Activated CD8-positive, alpha-beta memory T cell treated with anti-CD3 and anti-CD28 coated beads for 24 hours (primary cell): ENCODE results near the gene MCUR1.
A peak's percentile ranks its signal among the peaks of the same experiment; 100 is the strongest.
"Not testable (repeated sequence)": the region's sequence is repeated elsewhere in the genome, so short reads cannot be mapped to it uniquely, and the experiment has no call there.

Experiments used
- DNase-seq: peaks from one replicate; pipeline ENCODE4 v3.0.0-alpha.2; 2020

The MCUR1 gene, protein sequence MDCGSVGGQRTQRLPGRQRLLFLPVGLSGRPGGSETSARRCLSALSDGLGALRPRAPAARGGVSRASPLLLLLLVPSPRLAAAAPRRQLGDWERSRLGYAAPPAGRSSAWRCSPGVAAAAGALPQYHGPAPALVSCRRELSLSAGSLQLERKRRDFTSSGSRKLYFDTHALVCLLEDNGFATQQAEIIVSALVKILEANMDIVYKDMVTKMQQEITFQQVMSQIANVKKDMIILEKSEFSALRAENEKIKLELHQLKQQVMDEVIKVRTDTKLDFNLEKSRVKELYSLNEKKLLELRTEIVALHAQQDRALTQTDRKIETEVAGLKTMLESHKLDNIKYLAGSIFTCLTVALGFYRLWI

DNA sequence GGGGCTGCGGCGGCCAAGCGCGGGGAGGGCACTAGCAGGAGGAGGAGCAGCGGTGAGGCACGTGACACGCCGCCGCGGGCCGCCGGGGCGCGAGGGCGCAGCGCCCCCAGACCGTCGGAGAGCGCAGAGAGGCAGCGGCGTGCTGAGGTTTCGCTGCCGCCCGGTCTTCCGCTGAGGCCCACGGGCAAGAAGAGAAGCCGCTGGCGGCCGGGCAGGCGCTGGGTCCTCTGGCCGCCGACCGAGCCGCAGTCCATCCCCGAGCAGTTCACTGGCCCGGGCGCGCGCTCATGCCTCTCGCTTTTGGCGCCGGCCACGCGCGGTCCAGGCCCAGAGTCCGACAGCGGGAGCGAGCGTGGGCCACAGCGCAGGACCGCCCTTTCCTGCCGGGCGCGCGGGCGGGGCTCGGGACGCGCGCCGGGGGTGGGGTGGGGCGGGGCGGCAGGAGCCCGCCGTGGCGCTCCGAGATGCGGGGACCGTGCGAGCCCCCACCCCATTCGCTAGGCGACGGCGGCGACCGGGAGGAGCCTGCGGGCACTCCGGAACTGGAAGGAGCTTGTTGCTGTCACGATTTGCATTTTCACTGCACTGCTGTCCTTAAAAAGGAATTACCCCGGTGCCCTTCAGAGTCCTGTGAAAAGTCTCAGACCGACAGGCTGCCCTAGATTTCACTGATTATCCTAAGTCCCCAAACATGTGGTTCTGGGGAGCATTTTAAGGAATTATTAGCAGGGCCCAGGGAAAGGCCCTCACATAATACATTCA, at the start of gene MCUR1:
Gene MCUR1, minus strand, starts transcription at position 382 of the 762 bp plus-strand sequence. Its CDS starts 128 bp downstream, at position 254.
- DNase-seq = peak; percentile 91

DNA sequence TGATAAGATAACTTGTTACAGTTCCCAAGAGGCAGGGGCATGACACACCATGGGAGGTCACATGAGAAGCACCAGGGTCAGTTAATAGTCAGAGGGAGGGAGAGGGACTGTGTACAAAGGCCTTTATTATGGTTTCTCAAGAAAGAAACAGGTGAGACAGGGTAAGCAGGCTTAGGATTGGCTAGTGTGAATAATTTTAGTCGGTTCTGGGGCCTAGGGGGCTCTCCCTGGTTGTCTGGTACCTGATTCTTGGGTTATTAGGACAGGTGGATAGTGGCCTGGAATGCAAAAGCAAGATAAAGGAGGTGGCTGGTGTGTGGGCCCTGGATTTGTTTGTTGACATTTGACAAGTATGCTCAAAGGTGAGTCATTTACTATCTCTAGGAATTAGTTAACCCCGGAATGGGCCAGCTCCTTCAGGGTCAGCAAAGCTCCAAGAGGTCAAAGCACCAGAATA, 49.4 kb upstream of the MCUR1 start:
- DNase-seq = no peak

DNA sequence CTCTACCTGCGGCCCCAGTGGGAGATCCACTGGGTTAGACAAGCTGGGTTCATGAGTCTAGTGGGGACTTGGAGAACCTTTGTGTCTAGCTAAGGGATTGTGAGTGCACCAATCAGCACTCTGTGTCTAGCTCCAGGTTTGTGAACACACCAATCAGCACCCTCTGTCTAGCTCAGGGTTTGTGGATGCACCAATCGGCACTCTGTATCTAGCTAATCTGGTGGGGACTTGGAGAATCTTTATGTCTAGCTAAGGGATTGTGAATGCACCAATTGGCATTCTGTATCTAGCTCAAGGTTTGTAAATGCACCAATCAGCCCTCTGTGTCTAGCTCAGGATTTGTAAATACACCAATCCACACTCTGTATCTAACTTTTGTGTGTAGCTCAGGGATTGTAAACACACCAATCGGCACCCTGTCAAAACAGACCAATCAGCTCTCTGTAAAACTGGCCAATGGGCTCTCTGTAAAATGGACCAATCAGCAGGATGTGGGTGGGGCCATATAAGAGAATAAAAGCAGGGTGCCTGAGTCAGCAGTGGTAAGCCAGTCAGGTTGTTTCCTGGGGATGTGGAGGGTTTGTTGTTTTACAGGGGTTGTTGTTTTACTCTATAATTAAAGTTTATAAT, 46.3 kb upstream of the MCUR1 start:
- not testable (repeated sequence) for DNase-seq

DNA sequence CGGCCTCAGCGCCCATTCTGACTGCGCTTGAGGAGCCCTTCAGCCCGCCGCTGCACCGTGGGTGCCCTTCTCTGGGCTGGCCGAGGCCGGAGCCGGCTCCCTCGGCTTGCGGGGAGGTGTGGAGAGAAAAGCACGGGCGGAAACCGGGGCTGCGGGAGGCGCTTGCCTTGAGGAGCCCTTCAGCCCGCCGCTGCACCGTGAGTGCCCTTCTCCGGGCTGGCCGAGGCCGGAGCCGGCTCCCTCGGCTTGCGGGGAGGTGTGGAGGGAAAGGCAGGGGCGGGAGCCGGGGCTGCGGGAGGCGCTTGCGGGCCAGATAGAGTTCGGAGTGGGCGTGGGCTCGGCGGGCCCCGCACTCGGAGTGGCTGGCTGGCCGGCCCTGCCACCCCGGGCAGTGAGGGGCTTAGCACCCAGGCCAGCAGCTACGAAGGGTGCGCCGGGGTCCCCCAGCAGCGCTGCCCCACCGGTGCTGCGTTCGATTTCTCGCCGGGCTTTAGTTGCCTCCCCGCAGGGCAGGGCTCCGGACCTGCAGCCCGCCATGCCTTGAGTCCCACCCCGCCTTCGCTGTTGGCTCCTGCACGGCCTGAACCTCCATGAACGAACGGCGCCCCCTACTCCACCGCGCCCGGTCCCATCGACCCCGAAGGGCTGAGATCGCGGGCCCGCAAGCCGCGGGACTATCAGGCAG, 45.7 kb upstream of the MCUR1 start:
- DNase-seq = no peak

DNA sequence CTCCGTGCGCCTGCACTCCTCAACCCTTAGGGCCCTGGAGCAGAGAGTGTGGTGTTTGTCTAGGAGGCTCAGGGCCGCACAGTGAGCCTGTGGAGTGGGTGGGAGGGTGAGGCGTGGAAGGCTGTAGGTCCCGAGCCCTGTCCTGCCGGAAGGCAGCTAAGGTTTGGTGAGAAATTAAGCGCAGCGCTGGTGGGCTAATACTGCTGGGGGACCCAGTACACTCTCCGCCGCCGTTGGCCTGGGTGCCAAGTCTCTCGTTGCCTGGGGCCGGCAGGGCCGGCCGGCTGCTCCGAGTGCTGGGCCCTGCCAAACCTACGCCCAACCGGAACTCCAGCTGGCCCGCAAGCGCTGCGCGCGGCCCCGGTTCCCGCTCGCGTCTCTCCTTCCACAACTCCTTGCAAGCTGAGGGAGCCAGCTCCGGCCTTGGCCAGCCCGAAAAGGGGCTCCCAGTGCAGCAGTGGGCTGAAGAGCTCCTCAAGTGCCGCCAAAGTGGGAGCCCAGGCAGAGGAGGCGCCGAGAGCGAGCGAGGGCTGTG, 40.4 kb upstream of the MCUR1 start:
- peak; percentile 43 for DNase-seq

DNA sequence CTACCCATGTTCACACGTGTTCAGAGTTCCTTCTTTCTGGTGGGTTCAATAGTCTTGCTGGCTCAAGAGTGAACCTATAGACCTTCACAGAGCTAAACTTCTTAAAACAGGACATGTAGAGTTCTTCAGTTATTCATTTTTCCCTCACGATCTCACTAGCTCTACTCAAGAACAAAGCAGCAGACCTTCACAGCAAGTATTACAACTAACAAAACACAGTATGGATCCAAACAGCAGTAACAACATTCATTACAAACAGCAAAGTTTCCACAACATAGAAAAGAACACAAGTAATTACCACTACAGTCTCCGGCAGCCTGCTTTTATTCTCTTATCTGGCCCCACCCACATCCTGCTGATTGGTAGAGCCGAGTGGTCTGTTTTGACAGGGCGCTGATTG, 39.5 kb upstream of the MCUR1 start:
- no peak for DNase-seq

DNA sequence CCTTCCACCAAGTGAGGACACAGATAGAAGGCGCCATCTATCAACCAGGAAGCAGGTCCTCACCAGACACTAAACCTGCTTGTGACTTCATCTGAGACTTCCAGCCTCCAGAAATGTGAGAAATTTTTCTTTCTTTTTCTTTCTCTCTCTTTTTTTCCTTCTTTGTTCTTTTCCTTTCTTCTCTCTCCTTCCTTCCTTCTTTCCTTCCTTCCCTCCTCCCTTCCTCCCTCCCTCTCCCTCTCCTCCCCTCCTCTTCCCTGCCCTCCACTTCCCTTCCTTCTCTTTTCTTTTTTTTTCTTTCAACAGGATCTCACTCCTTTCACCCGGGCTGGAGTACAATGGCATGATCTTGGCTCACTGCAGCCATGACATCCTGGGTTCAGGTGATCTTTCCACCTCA, 37.4 kb upstream of the MCUR1 start:
- no peak for DNase-seq

DNA sequence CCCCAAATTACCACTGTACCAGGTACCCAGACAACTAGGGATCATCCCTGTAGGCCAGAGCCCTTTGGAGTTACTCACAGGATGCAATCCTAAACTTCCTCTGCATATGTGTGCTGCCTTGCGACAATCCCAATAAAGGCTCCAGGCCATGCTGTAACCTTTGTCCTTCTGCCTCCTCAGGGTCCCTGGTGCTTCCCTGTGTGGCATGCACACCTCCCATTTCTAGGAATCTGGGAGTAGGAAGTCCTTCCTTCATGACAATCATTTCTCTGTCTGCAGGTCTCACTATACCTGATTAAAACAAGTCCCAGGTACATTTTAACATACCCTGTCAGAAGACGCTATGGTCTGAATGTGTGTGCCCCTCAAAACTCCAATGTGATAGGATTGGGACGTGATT, 37.0 kb upstream of the MCUR1 start:
- DNase-seq = peak; percentile 9

DNA sequence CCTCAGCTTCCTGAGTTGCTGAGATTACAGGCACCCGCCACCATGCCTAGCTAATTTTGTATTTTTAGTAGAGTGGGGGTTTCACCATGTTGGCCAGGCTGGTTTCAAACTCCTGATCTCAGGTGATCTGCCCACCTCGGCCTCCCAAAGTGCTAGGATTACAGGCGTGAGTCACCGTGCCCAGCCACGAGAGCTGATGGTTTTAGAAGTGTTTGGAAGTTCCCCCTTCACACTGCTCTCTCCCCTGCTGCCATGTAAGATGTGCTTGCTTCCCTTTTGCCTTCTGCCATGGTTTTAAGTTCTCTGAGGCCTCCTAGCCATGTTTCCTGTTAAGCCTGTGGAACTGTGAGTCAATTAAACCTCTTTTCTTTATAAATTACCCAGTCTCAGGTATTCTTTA, 36.3 kb upstream of the MCUR1 start:
- DNase-seq = peak; percentile 33

DNA sequence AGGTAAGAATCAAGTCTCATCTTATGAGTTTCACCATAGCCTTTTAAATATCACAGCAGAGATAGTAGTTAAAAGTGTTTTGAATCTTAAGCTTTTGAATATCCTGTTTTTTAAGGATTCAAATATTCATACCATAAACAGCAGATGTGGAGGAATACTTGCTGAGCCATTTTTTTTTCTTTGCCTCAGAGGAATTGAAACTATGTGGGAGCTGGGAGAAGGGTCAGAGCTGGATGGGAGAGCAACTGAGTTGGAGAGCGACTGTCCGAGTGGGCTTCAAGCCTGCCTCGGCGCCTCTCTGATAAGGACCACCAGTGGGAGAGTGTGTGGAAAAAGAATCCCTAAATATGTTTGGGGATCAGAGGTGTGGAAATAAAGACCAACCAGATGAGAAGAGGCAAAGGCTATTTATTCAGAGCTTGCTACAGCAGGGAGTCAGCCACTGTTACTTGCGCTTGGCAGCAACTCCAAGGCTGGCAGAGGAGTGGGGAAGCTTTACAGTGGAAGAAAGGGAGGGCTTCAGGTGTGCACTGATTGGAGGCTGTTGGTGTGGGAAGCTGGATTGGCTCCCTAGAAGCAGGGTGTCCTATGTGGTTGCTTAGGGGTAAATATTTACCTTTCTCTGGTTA, 34.3 kb upstream of the MCUR1 start:
- peak; percentile 17 for DNase-seq

DNA sequence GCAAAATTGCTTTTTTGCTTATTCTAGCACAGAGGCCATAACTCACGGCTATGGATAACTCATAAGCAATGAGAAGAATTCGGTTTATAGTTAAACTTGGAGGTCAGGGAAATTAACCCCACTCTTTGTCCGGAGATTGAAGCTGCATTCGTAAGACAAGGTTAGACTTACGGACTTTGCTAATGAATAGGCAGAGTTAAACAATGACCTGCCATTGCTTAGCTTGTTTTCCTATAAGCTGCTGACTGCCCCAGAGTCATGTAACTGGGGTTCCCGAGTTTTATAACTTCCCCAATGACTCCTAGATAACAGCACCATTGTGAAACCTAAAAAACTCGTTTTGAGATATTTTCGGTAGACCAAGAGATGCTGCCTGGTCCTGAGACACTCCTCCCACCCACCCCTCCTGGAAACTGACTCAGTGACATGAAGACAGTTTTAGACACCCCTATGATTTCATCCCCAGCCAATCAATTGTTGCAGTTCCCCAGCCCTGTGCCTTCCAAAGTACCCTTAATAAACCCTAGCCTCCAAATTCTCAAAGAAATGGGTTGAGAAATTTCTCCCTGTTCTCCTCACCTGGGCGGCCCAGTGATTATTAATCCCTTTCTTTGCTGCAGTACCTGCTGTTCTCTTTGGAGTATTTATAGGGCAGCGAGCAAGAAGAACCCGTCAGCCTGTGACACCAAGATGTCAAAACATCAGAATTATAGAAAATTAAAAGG, 33.1 kb upstream of the MCUR1 start:
- no peak for DNase-seq

DNA sequence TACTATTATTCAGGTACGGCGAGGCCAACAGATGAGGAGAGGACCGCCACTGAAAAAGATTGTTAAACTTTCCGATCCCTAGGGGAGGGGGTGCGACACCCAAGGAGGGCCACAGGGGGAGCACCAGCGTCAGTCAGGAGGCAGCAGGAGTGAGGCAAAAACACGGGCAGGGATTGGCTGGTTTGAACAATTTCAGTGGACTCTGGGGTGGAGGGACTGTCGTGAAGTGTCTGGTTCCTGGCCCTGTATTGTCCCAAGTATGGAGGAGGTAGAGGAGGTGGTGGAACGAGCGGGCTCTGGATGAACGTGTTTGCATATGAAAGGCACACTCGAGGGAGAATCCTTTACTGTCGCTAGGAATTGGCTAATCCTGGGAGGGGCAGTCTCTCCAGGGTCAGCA, 32.5 kb upstream of the MCUR1 start:
- DNase-seq = no peak

DNA sequence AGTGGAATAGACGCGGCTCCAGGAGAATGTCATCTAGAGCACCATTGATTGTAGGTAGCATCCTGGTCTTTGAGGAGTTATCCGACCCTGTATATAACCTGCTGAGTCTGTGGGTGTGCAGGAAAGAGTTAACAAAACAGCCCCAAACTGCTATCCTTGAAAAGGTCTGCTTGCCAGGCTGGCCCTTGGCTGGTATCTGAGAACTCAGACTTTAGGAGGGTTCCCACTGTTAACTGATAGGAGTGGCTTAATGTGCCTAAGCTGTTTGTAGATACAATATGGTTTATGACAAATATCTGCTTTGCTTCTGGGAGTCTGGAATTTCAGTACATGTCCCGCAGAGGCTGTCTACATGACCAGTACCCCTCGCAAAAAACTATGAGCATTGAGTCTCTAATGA, 27.6 kb upstream of the MCUR1 start:
- no peak for DNase-seq

DNA sequence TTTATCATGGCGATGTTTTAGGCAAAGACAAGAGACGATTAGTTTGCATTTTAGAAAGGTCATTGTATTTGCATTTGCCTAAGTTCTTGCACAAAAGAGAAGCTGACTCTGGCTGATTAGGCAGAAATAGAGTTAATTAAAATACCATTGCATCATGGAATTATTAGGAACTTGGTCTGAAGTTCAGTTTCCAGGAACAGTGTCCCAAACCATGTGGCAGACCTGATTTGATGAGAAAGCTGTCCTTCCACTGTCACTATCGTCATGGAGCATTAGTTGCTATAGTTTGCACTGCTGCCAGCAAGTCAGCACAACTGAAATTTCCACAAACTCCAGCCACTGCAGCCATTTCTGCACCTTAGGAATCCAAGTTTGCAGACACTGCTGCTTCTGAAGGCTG, 24.3 kb upstream of the MCUR1 start:
- no peak for DNase-seq

DNA sequence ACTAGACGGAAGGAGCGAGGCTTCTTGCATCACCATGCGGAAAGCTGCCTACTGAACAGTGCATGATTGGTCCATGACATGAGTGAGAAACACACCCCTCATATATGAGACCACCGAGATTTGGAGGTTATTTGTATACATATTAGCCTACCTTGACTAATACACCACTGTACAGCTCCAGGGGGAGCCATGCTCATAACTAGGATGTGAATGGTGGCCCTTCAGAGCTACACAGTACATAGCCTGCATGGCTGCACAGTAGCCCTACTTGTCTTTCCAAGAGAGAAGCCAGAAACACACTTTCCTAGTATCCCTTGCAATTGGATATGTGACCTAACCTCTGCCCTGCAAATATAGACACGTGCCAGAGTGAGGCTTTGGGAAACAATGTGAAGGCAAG, 21.8 kb upstream of the MCUR1 start:
- no peak for DNase-seq

DNA sequence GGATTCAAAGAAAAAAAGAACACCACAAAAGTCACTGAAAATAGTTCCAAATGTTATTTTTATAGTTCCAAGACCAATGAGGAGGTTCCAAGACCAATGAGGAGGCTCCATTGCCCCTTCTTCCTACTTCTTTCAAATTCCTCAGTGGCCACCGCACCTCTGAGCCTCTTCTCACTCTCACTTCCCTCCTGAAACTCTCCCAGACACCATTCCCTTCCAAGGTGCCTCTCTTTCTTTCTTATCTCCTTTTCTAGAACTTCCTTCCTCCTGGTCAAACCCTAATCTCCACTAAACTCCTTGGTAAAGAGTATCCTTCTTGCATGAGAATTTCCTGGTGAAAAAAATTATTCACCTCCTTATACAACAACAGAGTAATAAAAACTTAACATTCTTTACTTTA, 20.4 kb upstream of the MCUR1 start:
- DNase-seq = no peak

DNA sequence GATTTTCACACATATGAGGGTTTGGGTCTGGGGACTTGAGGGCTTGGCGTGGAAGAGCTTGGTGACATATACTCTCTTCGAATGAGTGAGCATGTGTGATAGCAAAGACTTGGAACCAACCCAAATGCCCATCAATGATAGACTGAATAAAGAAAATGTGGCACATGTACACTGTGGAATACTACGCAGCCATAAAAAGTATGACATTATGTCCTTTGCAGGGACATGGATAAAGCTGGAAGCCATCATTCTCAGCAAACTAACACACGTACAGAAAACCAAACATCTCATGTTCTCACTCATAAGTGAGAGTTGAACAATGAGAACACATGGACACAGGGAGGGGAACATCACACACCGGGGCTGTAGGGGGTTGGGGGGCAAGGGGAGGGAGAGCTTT, 19.7 kb upstream of the MCUR1 start:
- not testable (repeated sequence) for DNase-seq

DNA sequence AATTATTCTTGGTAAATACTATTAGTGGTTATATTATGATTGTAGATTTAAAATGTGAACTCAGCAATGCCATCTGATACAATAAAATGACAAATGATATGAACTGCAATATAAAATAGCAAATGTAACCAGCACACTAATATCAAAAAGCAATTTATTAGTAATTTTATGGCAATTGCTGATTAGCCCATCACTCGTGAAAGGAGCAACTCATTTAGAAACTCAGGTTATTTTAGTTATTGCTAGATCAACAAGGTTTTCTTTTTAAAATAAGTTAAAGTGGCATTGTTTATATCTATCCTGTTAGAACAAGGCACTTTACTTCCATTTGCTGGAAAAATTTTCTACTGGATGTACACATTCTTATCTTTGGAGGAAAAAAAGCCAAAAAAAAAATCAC, 18.4 kb upstream of the MCUR1 start:
- no peak for DNase-seq

DNA sequence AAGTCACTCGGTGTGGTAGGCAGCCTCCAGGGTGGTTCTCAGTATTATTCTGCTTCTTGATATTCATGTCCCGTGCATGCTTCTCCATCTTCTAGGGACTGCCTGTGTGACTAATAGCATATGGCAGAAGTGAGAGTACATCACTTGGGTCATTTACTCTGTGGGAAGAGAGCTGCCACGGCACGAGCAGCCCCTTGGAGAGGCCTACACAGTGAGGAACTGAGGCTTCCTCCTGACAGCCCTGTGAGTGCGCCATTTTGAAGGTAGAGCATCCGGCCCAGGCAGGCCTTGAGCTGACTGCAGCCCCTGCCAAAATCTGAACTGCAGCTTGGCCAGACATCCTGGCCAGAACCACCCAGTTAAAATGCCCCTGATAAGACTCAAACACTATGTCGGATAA, 17.3 kb upstream of the MCUR1 start:
- DNase-seq = no peak

DNA sequence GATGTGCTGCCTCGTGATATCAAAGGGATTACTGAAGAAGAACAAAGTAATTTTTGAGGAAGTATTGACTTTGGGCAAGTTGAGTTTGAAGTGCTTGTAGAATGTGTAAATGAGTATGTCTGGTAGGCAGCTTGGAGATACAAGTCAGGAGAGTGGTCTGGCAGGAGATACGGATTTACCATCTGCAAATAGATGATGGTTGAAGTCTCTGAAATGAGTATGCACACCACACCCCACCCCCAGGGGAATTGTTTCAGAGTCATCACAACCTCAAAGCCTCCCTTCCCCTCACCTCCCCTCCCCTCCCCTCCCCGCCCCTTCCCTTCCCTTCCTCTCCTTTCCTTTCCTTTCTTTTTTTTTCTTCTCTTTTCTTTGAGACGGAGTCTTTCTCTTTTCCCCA, 16.4 kb upstream of the MCUR1 start:
- DNase-seq = no peak

DNA sequence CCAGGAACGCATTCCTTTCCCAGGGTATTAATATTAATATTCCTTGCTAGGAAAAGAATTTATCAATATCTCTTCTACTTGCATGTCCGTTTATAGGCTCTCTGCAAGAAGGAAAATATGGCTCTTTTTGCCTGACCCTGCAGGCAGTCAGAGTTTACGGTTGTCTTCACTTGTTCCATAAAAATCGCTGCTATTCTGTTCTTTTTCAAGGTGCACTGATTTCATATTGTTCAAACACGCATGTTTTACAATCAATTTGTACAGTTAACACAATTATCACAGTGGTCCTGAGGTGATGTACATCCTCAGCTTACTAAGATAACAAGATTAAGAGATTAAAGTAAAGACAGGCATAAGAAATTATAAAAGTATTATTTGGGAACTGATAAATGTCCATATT, 15.1 kb upstream of the MCUR1 start:
- DNase-seq = not testable (repeated sequence)
